Spleen (tissue), 7 donors: Measurements from ENCODE around the gene VEGFA.

Source experiments
- CTCF ChIP-seq, 11 experiments: fragments of 200-600 bp in 7 of 11; fragments of 450-650 bp in 4 of 11; sonication (generic) in 4 of 11; IDR thresholded peaks in 8 of 11; conservative IDR thresholded peaks in 3 of 11; 1 replicate in 7 of 11; 2 replicates in 4 of 11; pipeline versions ENCODE4 v1.4.0 to v1.8.0; 2016 to 2021; ENCODE audit warnings: antibody characterized with exemption in 11 of 11, inconsistent platforms in 4 of 11, mild to moderate bottlenecking in 1 of 11
- POLR2A ChIP-seq, 3 donors: fragments of 450-650 bp; IDR thresholded peaks; one replicate each; pipeline ENCODE4 v1.5.1; 2017; ENCODE audit warnings: antibody characterized with exemption in 3 of 3, mild to moderate bottlenecking in 1 of 3
- POLR2AphosphoS5 ChIP-seq, 3 donors: sonication (generic); formaldehyde crosslinking; IDR thresholded peaks; one replicate each; pipeline ENCODE4 v1.5.1; 2017; ENCODE audit warnings: antibody characterized with exemption in 3 of 3
- donor health status: DM: no; HTN: no; CAD: no; lungs with moderate emphysema.
- donor health status: DM: no; HTN: no; CAD: no.
- donor health status: DM: no; HTN: no; CAD: no.

DNA sequence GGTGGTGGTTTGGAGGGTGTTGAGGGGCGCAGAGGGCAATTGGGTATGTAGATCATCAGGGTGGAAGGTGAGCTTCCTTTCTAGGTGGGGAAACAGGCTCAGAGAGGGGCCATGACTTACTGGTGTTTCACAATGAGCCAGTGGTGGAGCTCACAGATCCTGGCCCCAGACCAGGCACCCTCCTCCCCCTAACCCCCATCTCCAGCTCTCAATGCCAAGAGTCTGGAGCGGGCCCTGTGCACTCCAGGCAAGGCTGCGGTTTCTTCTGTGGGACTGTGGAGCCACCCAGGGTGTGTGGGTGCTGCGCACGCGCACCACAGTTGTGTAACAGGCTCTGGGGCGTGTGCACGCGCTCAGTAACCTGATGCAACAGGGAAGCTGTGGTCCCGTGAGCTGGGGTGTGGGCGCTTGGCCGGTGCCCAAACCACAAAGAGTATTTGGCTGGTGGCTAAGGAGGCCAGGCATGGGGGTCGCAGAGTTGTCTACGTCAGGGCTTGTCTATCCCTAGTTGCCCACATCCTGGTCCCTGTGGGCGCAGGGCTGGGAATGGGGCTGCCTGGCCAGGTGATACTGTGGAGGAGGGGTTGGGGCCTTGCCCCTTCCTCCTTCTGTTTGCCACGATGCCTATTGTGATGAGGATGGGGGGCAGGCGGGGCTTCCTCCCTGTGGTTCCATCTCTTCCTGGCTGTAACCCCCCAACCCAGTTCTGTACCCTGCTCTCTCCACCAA is 44.9 kb upstream of the VEGFA start:
- TF ChIP-seq POLR2A (IDR thresholded peaks at IDR 0.05) = no peak
- no peak for TF ChIP-seq CTCF (IDR thresholded peaks at IDR 0.05 in 8 of 11, conservative IDR thresholded peaks at IDR 0.05 in 3 of 11)
- TF ChIP-seq POLR2AphosphoS5 (IDR thresholded peaks at IDR 0.05) = peak; percentile 75 to 95 (median 89)
